Activated CD4-positive, alpha-beta T cell treated with anti-CD3 and anti-CD28 coated beads, Interleukin-2, amount 50 U/mL, for 1 hour (primary cell): ENCODE data around the gene PTK7.

ENCODE experiments used
- DNase-seq: peaks from one replicate; pipeline ENCODE4 v3.0.0-alpha.2; 2020

PTK7 gene

DNA sequence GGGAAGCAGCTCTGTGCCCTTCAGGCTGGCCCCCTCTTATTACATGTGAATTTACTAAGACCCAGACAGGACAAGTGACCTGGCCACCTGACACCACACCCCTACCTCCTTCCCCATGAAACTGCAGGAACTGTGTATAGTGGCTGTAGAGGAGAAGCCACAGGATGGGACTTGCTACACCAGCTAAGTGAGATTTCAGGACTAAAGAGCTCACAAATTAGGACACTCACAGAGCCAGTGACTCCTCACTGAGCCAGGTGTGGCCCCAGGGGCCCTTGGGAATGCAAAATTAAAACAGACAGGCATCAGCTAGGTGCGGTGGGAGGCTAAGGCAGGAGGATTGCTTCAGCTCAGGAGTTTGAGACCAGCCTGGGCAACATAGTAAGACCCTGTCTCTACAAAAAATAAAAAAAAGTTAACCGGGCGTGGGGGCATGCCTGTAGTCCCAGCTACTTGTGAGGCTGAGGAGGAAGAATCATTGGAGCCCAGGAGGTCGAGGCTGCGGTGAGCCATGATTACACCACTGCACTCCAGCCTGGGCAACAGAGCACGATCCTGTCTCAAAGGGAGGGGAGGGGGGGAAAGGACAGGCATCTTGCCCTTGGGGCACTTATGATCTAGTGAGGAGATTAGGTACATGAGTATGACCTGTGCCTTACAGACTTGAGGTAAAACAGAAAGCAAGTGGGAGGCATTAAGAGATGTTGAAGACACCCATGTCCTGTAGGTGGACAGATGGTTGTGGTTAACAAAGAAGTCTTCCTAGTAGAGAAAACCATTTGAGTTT, 71.8 kb downstream of the PTK7 start:
- no peak for DNase-seq

DNA sequence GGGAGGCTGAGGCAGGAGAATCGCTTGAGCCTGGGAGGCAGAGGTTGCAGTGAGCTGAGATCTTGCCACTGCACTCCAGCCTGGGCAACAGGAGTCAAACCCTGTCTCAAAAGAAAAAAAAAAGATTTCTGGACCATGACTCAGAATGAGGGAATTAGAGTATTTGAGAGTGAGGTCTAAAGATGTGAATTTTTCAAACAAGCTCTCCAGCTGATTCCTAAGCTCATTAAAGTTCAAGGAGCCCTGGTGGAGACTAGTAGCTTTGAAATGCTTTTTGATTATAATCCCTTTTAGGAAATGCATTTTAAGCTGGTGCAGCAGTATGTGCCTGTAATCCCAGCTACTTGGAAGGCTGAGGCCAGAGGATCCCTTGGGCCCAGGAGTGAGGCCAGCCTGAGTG, 73.2 kb downstream of the PTK7 start:
- DNase-seq, result no peak

DNA sequence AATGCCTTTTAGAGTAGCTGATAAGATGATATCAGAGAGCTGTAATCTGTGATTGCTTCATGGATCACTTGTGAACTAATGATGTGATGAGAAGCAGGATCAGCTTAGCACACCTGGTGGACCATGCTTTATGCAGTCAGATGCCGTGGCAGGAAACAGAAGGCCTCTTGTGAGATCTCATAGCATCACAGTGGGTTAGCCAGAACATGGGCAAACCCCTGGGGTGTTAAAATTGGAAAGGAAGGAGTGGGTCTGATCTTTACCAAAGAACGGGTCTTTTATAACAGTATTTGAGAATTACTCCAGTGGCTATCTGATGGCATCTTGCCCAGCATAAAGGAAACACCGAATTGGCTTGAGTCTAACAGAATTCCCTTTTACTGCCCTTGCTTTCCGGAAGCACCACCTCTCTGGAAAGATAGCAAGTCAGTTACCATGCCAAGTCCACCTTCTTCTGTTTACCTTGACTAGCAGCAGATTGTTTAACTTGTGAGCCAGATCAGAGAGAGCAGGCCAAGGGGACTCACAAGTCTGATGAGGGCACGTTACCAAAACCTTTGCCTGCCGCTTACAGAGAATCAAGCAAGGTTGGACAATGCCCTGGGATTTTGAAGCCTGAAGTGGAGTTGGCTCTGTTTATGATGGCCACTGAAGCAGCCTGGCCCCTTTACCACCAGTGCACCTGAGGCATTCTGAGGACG, 74.1 kb downstream of the PTK7 start:
- DNase-seq, result no peak

DNA sequence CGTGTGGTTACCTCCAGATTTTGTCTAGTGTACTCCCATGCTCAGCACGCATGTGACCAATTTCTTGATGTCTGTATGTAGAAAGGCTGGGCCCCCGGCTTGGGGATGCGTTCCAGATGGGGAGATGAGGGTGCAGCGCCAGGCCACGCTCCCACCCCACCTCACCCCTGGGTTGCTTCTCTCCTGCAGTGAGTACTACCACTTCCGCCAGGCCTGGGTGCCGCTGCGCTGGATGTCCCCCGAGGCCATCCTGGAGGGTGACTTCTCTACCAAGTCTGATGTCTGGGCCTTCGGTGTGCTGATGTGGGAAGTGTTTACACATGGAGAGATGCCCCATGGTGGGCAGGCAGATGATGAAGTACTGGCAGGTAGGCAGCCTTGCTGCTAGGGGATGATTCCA, 83.5 kb downstream of the PTK7 start:
- no peak for DNase-seq

DNA sequence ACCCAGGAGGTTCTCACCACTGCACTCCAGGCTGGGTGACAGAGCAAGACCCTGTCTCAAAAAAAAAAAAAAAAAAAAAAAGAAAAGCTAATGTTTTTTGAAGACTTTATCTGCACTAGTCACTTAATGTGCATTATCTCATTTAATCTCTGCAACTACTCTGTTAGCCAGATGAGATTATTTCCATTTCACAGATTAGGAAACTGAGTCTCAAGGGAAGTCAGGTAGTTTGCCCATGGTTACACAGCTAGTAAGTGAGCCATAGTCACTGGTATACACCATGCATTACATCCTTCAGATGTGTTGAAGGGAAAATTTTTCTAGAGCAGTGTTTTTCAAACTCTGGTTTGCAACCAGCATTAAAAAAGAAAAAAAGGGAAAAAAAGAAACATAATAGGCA, 87.8 kb downstream of the PTK7 start:
- DNase-seq, result no peak

DNA sequence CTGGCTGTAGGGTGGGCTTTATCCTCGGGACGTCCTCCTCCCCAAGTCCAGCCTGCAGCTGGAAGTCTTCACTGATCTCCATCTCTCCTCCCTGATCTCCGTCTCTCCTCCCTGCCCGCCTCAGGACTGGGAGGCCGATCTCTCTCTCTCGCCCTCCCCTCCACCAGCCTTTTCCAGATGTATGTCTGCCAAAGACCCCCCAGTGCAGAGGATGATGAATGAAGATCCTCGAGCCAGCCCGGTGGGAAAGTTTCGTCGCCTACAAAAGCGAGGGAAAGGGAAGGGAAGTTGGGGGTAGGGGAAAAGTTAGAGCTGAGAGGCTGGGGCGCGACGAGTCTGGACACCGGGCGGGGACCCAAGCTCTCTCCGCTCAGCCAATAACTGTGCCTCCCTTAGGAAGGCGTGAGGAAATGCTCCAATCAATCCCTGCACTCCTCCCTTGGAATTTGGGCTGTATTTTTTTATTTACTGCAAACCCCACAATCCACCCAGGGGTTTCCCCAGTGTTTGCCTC, 94.4 kb downstream of the PTK7 start:
- DNase-seq, result no peak

DNA sequence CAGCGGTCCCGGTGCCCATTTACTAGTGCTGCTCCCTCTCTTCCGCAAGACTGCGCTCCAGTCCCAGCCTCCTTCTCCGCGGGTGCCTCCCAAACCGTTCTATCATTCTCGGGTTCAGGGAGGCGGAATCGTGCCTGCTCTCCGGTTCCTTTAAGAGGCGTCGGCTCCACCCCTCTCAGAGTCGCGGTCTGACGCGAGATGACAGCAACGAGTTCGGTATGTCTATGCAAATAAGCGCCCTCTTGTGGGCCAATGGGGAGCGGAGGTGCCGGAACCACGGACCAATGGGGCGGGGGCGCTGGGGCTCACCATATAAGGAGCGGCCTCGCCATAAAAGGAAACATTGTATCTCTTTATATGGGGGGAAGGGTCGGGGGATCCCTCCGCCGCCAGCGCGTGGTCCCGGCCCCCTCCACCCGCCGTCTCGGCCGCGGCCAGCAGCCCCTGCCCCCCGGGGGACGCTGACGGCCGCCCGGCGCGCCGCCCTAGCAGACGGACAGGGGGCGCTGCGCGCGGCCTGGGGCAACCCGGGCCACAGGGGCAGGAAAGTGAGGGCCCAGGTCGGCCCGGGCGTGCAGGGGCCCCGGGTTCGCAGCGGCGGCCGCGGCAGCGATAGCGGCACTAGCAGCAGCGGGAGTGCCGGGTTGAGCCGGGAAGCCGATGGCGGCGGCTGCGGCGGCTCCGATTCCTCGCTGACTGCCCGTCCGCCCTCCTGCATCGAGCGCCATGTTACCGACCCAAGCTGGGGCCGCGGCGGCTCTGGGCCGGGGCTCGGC, 95.0 kb downstream of the PTK7 start, which contains the start of gene SRF:
SRF (plus strand) TSS at position 339 of the 776 bp plus-strand sequence; CDS start at position 727, 388 bp downstream.
- DNase-seq, result peak; percentile 99

DNA sequence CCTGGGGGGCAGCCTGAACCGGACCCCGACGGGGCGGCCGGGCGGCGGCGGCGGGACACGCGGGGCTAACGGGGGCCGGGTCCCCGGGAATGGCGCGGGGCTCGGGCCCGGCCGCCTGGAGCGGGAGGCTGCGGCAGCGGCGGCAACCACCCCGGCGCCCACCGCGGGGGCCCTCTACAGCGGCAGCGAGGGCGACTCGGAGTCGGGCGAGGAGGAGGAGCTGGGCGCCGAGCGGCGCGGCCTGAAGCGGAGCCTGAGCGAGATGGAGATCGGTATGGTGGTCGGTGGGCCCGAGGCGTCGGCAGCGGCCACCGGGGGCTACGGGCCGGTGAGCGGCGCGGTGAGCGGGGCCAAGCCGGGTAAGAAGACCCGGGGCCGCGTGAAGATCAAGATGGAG, 95.6 kb downstream of the PTK7 start:
- peak; percentile 42 for DNase-seq

DNA sequence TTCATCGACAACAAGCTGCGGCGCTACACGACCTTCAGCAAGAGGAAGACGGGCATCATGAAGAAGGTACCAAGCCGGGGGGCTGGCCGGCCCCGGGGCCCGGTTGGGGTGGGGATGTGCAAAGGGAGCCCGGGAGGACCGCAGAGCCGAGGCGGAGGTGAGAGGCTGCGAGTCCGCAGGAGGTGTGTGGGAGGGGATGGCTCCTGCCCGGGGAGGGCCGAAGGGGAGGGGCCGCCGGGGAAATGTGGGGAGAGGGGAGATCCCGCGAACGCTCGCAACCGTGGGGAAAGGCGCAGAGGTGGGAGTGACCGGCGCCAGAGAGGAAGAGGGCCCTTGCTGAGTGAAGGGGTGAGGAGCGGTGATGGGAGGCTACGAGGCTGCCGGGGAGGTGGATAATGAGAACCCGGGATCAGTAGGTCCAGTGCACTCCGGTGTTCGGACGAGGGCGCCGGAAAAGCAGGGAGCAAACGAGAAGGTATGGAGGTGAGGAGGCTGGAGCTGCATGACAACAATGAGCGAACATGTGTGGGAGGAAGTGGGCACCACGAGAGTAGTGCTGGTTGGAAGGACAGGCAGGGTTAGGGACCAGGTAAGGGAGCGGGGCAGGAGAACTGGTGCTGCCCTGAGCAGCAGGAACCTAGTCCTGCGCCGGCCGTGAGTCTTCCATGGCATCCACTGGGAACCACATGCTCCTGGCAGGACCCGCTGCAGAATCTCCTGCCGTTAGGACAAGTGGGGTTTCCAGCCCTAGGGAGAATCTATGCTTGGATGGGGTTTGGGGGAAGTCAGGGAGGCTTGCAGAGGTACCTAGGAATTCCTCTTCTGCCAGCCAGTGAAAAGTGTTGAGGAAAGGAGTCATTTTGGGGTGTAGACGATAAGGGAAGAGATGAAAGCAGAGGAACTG, 96.2 kb downstream of the PTK7 start:
- peak; percentile 35 for DNase-seq

DNA sequence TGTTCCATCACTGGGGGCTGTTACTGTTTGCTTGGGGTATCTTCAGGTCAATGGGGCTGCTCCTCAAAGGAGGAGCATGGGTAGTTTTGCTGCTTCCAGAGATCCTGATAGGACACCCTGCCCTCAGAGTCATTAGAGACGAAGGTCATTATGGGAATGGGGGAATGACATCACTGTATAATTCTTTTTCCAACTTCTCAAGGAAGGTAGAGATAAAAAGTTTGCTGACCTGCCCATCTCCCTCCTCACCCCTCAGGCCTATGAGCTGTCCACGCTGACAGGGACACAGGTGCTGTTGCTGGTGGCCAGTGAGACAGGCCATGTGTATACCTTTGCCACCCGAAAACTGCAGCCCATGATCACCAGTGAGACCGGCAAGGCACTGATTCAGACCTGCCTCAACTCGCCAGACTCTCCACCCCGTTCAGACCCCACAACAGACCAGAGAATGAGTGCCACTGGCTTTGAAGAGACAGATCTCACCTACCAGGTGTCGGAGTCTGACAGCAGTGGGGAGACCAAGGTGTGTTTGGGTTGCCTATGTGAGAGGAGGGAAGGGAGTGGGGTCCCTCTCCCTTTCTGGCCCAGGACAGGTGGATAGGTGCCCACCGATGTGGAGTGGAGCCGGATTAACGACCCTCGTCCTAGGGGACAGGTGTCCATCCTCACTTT, 97.6 kb downstream of the PTK7 start:
- no peak for DNase-seq

DNA sequence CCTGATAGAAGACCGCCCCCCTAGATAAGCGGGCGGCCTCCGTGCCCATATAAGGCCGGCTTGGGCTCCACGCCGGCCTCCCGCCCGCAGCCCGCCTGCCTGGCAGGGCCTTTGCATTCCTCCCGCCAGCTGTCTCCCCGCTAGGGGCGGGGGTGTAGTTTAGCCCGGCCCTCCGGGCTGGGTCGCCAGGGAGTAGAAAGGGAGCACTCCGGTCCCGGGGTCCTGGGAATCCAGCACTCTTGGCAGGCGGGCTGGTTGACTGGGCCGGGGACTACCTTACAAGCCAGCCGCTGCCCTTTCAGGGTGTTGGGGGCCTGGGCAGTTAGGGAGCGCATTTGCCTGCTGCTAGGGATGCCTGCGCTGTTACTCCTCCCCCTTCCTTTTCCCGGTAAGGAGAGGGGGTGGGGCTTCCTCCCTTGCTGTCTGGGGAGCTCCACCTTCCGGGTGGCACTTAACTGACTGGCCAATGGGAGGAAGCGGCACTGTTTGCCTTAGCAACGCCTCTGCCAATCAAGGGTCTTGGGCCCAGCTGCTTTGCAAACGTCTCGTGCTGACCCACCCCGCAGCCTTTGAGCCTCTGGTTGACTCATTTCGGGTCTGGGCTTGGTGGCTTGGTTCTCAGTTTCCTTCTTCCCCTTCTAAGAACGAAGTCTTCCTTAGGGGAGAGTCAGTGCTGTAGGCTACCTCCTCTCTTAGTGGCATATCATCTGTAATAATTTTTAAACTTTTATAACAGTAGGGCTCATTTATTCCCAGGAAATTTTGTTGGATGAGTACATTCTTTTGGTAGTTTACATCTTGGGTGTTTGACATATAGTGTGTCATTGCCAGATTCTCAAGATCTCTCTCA, 98.4 kb downstream of the PTK7 start:
- peak; percentile 90 for DNase-seq

DNA sequence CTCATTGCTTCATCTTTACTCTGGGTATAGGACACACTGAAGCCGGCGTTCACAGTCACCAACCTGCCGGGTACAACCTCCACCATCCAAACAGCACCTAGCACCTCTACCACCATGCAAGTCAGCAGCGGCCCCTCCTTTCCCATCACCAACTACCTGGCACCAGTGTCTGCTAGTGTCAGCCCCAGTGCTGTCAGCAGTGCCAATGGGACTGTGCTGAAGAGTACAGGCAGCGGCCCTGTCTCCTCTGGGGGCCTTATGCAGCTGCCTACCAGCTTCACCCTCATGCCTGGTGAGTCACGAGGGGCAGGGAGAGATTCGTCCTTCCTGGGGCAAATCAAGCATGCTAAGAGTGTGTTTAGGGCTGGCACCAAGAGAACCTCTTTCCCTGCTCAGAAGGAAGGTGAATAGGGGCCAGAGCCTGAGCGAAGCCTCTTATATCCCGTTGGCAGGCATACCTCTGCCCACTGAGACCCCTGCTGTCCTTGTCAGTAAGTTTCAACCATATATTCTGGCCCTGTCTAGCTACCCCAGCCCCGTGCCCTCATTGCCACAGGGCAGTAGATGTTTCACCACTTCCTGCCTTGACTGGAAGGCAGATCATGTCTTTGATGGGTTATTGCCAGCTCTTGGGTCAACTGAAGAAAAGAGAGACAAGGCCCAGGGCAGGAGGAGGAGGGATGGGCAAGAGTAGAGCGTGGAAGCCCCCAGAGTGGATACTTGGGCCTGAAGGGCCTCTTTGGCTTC, 99.7 kb downstream of the PTK7 start:
- DNase-seq, result no peak

DNA sequence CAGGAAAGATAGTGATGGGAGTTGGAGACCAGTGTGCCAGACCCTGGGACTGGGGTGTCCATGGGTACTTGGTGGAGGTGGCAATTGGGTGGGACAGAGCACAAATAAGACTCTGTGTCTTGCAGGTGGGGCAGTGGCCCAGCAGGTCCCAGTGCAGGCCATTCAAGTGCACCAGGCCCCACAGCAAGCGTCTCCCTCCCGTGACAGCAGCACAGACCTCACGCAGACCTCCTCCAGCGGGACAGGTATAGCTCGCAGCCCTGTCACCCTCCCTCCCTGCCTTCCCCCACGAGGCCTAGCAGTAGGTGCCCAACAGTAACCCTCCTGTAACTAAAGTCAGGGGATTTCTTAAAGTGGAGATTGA, 100.3 kb downstream of the PTK7 start:
- DNase-seq, result no peak

DNA sequence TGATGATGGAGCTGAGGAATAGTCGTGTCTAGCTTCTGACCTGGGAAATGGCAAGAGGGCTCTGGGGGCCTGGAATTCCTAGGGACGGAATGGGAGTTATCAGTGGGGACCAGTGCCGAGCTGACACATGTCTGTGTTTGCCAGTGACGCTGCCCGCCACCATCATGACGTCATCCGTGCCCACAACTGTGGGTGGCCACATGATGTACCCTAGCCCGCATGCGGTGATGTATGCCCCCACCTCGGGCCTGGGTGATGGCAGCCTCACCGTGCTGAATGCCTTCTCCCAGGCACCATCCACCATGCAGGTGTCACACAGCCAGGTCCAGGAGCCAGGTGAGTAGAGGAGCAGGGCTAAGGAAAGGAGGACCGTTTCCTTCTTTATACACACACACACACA, 102.0 kb downstream of the PTK7 start:
- no peak for DNase-seq

DNA sequence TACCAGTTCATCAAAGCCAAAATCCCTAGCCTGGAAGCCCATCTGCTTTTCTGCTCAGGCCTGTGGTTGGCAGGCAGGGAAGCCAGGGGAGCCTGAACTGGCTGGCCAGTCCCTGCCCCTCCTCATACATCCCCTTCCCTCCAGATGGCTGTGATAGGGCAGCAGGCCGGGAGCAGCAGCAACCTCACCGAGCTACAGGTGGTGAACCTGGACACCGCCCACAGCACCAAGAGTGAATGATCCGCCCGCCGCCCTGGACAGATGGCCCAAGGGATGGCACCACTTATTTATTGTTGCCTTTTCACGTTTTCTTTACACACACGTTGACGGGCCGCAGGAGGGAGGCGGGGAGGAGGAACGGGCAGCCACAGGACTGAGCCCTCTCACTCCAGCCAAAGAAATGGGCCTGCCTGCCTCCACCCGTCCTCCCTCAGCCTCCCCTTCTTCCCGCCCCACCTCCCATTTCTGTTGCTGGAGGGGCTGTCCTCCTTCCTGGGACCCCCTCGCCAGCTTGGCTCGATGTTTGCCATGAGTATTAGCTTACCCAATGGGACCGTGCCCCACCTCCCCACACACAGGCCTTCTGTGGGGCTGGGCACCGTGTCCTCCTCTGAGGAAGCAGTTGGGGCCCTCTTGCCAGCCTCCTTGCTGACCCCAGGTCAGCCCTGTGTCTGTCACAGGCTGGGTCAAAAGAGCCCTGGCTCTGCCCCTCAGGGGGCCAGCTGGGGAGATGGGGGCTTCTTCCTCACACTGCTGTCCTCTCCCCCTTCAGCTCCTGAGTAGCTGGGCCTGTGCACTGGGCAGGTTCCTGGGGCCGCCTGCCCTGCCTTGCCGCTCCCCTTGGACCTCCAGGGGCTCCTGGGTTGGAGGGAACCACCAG, 103.1 kb downstream of the PTK7 start:
- DNase-seq, result no peak

DNA sequence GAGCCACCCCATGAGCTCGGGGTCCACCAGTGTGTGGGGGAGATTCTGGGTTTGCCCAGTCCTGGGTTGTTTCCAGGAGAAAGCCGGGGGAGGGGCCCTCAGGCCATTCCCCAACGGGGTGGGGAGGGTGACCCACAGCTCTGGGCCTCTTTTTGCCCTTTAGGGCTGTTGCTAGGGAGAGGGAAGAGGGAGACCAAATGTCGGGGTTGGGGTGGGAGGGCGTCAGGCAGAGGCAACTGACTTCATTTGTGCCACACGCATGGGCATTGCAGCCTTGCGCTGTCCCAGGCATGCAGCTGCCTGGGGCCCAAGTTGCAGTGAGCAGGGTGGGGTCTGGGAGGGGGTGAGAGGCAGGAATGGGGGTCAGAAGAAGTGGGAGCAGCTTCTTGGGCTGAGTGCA, 103.9 kb downstream of the PTK7 start:
- DNase-seq, result no peak

DNA sequence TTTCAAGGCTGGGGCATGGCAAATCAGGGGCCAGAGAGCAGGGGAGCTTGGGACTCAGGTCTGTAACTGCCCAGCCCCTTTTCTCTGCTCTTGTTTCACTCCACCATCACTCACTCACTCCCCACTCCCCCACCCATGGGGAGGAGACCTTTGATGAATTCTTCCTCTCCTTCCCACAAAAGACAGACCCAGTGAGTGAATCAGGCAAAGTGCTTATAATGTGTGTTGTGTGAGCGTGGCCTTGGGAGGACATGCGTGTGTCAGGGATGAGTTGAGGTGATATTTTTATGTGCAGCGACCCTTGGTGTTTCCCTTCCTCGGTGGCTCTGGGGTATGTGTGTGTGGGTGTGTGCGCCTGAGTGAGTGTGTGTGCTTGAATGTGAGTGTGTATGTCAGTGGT, 104.9 kb downstream of the PTK7 start:
- DNase-seq, result no peak

DNA sequence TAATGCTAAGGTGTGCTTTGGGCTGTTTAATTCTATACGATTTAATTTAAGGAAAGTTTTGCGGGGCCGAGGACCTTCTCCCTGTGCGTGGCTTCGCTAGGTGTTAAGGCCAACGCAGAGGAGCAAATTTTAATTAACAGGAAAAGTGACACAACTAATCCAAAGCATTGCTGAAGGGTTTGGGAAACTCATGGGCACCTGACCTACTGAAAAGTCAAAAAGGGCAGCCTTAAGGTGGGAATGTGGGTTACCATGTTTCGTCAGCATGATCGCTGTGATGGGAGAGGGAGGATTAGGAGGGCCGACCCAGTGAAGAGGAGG, 105.5 kb downstream of the PTK7 start:
- no peak for DNase-seq
